HepG2 (cell line): ENCODE measurements around the gene SYNGR4. TPM values are rescaled to one million over a fixed set of nuclear protein-coding genes. Genes with fewer than 3 reads are reported as not detected.

Source experiments
- ARID3A ChIP-seq: IDR thresholded peaks from 2 replicates; pipeline ENCODE4 v1.6.1; 2012; ENCODE audit warnings: low read depth, low read length, improper control_type of control experiment
- CCDC6 ChIP-seq: sonication (generic); formaldehyde crosslinking; IDR thresholded peaks from 2 replicates; pipeline ENCODE4 v1.8.1; 2022; ENCODE audit warnings: mild to moderate bottlenecking, missing genetic modification reagents, moderate library complexity
- E2F5 ChIP-seq: sonication (generic); formaldehyde crosslinking; conservative IDR thresholded peaks from 2 replicates; pipeline ENCODE4 v1.4.0; 2020; ENCODE audit warnings: missing genetic modification reagents
- KAT8 ChIP-seq: IDR thresholded peaks from 2 replicates; pipeline ENCODE4 v1.6.1; 2016; ENCODE audit warnings: missing genetic modification reagents, missing compliant biosample characterization
- MNT ChIP-seq: fragments of 450-650 bp; IDR thresholded peaks from 2 replicates; pipeline ENCODE4 v1.6.1; 2016
- MXD4 ChIP-seq: IDR thresholded peaks from 2 replicates; pipeline ENCODE4 v1.6.1; 2016; ENCODE audit warnings: mild to moderate bottlenecking, missing biosample characterization, missing genetic modification reagents
- PHF21A ChIP-seq: sonication (generic); formaldehyde crosslinking; IDR thresholded peaks from 2 replicates; pipeline ENCODE4 v1.5.0; 2020; ENCODE audit warnings: mild to moderate bottlenecking, missing genetic modification reagents
- SMAD1 ChIP-seq: sonication (generic); formaldehyde crosslinking; IDR thresholded peaks from 2 replicates; pipeline ENCODE4 v1.4.0; 2020; ENCODE audit warnings: missing genetic modification reagents, low read depth, mild to moderate bottlenecking, borderline replicate concordance
- SP5 ChIP-seq: IDR thresholded peaks from 2 replicates; pipeline ENCODE4 v1.6.1; 2016; ENCODE audit warnings: low read depth, borderline replicate concordance
- ZBTB4 ChIP-seq: sonication (generic); formaldehyde crosslinking; IDR thresholded peaks from 2 replicates; pipeline ENCODE4 v1.4.0; 2020; ENCODE audit warnings: missing genetic modification reagents, mild to moderate bottlenecking, borderline replicate concordance
- ZBTB43 ChIP-seq: sonication (generic); formaldehyde crosslinking; conservative IDR thresholded peaks from 2 replicates; pipeline ENCODE4 v1.4.0; 2020; ENCODE audit warnings: missing genetic modification reagents
- ZBTB7B ChIP-seq: sonication (generic); formaldehyde crosslinking; IDR thresholded peaks from 2 replicates; pipeline ENCODE4 v1.4.0; 2020; ENCODE audit warnings: missing genetic modification reagents
- ZKSCAN1 ChIP-seq: fragments of 150-350 bp; IDR thresholded peaks from 2 replicates; pipeline ENCODE4 v1.6.1; 2014; ENCODE audit warnings: low read length
- ZNF431 ChIP-seq: sonication (generic); formaldehyde crosslinking; IDR thresholded peaks from 2 replicates; pipeline ENCODE4 v1.9.0; 2022; ENCODE audit warnings: missing genetic modification reagents, low read depth, mild to moderate bottlenecking, borderline replicate concordance
- ZNF687 ChIP-seq: sonication (generic); formaldehyde crosslinking; IDR thresholded peaks from 2 replicates; pipeline ENCODE4 v1.5.1; 2020; ENCODE audit warnings: mild to moderate bottlenecking, missing genetic modification reagents, moderate library complexity
- ZNF768 ChIP-seq: sonication (generic); formaldehyde crosslinking; IDR thresholded peaks from 2 replicates; pipeline ENCODE4 v1.4.0; 2020; ENCODE audit warnings: missing genetic modification reagents
- polyA plus RNA-seq, 8 experiments: library from polyadenylated mRNA; depleted of rRNA in 3 of 8; stranded (reverse) in 7 of 8; unstranded in 1 of 8; fragments of >200 nt; fragmentation: Illumina TruSeq in 4 of 8; extraction: Trizol in 4 of 8; gene quantifications; 2 replicates each; pipeline versions ENCODE4 v1.2.1 to v1.2.3, GENCODE V29; 2011 to 2016; ENCODE audit warnings: low read depth in 4 of 8, missing spikeins in 1 of 8, mixed read lengths in 1 of 8; ENCODE audit not compliant: insufficient read depth in 1 of 8
- total RNA-seq, 5 experiments: library from RNA; depleted of rRNA; stranded (reverse); fragments of >200 nt; fragmentation: Illumina TruSeq; extraction: Trizol; gene quantifications; 2 replicates each; pipeline ENCODE4 v1.2.3, GENCODE V29; 2016; ENCODE audit warnings: low read depth in 1 of 5

SYNGR4 gene
- total and polyA plus RNA-seq, 2 of the 13 experiments (the other 11 are each of a cell fraction or from before 2014, with no cell fraction given): not detected

- TF ChIP-seq ZNF687 (peak; percentile 54), CCDC6 (CRISPR knock-in tag) (no peak), ARID3A (no peak), KAT8 (CRISPR knock-in tag) (peak; percentile 68), MXD4 (CRISPR knock-in tag) (peak; percentile 80; the same call in 1 of the 2 replicates), ZBTB4 (CRISPR knock-in tag) (no peak), ZBTB43 (CRISPR knock-in tag) (peak; percentile 62), ZNF768 (CRISPR knock-in tag) (no peak), ZKSCAN1 (peak; percentile 98), ZBTB7B (CRISPR knock-in tag) (peak; percentile 50; the same call in 1 of the 2 replicates), MNT (no peak; the same call in 1 of the 2 replicates), ZNF431 (CRISPR knock-in tag) (peak; percentile 72; the same call in 1 of the 2 replicates), SP5 (CRISPR knock-in tag) (peak; percentile 95), SMAD1 (CRISPR knock-in tag) (no peak), PHF21A (peak; percentile 96), E2F5 (CRISPR knock-in tag) (no peak)
Measured at GRCh38 chr19:48354332-48354992, 9.7 kb upstream of the SYNGR4 start (continued).
